HUES6 (cell line): ENCODE measurements around the gene PPP1R14C.
"Not testable (repeated sequence)": the region's sequence is repeated elsewhere in the genome, so short reads cannot be mapped to it uniquely, and the experiment has no call there.

ENCODE experiments used
- H3K27ac ChIP-seq: 2 replicates; pipeline ENCODE4 v1.7.0; 2013; ENCODE audit warnings: low read depth, mild to moderate bottlenecking, low read length, inconsistent platforms
- H3K27me3 ChIP-seq: 2 replicates; pipeline ENCODE4 v1.6.1; 2013; ENCODE audit warnings: low read length; ENCODE audit not compliant: control insufficient read depth, insufficient read depth
- H3K36me3 ChIP-seq: 2 replicates; pipeline ENCODE4 v1.6.1; 2013; ENCODE audit warnings: low read length; ENCODE audit not compliant: control insufficient read depth, insufficient read depth
- H3K4me1 ChIP-seq: 2 replicates; pipeline ENCODE4 v1.6.1; 2013; ENCODE audit warnings: low read length; ENCODE audit not compliant: control insufficient read depth, insufficient read depth
- H3K4me3 ChIP-seq: 2 replicates; pipeline ENCODE4 v1.5.1; 2013; ENCODE audit warnings: low read depth, low read length
- H3K9ac ChIP-seq: one replicate; pipeline ENCODE4 v1.6.1; 2013; ENCODE audit warnings: mild to moderate bottlenecking, low read length
- H3K9me3 ChIP-seq: 2 replicates; pipeline ENCODE4 v1.6.1; 2013; ENCODE audit warnings: low read depth, low read length; ENCODE audit not compliant: control insufficient read depth, insufficient read depth

The PPP1R14C gene

DNA sequence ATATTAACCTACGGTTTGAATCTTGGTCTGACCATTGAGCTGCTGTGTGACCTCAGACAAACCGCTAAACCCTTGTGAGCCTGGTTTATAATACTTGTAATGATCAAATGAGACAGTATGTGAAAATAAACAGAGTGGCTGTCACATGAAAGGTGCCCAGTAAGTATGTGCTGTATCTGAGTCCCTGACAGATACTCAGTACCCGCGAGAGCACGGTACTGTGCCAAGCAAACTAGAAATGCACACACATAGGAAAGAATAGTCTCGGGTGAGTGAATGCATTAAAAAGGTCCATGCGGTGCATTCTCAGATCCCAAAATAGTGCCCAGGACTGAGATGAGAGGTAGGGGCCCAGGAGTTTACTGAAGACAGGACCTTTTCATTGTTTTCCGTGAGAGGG, 93.3 kb downstream of the PPP1R14C start:
- no peaks in the 10 kb centered on the region for H3K4me1 ChIP-seq
- no peaks in the 10 kb centered on the region for H3K27me3 ChIP-seq

DNA sequence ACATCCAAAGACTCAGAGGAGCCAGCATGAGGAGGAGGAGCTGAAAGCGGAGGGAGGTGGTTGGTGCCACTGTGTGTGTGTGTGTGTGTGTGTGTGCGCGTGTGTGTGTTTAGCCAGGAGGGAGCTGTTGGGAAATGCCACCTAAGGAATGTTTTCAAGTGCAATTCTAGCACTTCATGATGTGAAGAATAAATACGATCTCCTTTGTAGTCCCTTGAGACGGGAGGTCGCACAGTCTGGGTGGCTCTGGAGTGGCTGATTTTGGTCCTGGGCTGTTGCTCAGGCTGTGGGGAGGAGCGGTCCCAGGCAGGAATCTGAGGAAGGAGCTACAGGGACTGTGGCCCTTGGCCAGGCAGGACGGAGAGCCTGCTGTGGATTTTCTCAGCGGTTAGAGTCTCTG, 93.7 kb downstream of the PPP1R14C start:
- Histone ChIP-seq H3K36me3 (no peaks in the 10 kb centered on the region), H3K9ac (no peak overlapping the region), H3K27ac (no peak overlapping the region), H3K27me3 (no peaks in the 10 kb centered on the region), H3K4me1 (no peaks in the 10 kb centered on the region), H3K9me3 (no peaks in the 10 kb centered on the region; the same call in 1 of the 2 replicates), H3K4me3 (no peak overlapping the region)

More for the DNA sequence above, 93.3 kb downstream of the PPP1R14C start:
- H3K36me3 ChIP-seq = no peaks in the 10 kb centered on the region
- H3K9ac ChIP-seq = no peak overlapping the region
- no peaks in the 10 kb centered on the region; the same call in 1 of the 2 replicates for H3K9me3 ChIP-seq
- H3K4me3 ChIP-seq = no peak overlapping the region
- no peak overlapping the region for H3K27ac ChIP-seq

- Histone ChIP-seq H3K9ac (no peak overlapping the region), H3K4me3 (no peak overlapping the region), H3K4me1 (no peaks in the 10 kb centered on the region), H3K27ac (no peak overlapping the region), H3K9me3 (no peaks in the 10 kb centered on the region; the same call in 1 of the 2 replicates), H3K36me3 (no peaks in the 10 kb centered on the region), H3K27me3 (no peaks in the 10 kb centered on the region)
Observed at GRCh38 chr6:150237626-150238025, 94.8 kb downstream of the PPP1R14C start.

GRCh38 chr6:150238336-150238741, 95.5 kb downstream of the PPP1R14C start:
- no peak overlapping the region for H3K4me3 ChIP-seq
- no peaks in the 10 kb centered on the region for H3K36me3 ChIP-seq
- H3K9ac ChIP-seq = no peak overlapping the region
- no peaks in the 10 kb centered on the region for H3K27me3 ChIP-seq
- no peak overlapping the region for H3K27ac ChIP-seq
- H3K4me1 ChIP-seq = no peaks in the 10 kb centered on the region
- no peaks in the 10 kb centered on the region; the same call in 1 of the 2 replicates for H3K9me3 ChIP-seq

- Histone ChIP-seq H3K27ac (no peak overlapping the region), H3K9ac (no peak overlapping the region), H3K4me1 (no peaks in the 10 kb centered on the region), H3K36me3 (no peaks in the 10 kb centered on the region), H3K9me3 (no peaks in the 10 kb centered on the region; the same call in 1 of the 2 replicates), H3K27me3 (no peaks in the 10 kb centered on the region), H3K4me3 (no peak overlapping the region)
Observed at GRCh38 chr6:150238846-150239407, 96.1 kb downstream of the PPP1R14C start.

- not testable (repeated sequence) for H3K9me3 ChIP-seq, H3K27me3 ChIP-seq, H3K4me1 ChIP-seq, H3K9ac ChIP-seq, H3K4me3 ChIP-seq, H3K36me3 ChIP-seq, H3K27ac ChIP-seq
Observed at GRCh38 chr6:150241756-150242155, 98.9 kb downstream of the PPP1R14C start.

- Histone ChIP-seq H3K27me3 (no peaks in the 10 kb centered on the region), H3K9me3 (peaks cover 18% of the 10 kb centered on the region), H3K4me3 (no peak overlapping the region), H3K4me1 (no peaks in the 10 kb centered on the region), H3K27ac (no peak overlapping the region), H3K9ac (no peak overlapping the region), H3K36me3 (no peaks in the 10 kb centered on the region)
Observed at GRCh38 chr6:150243620-150244314, 100.9 kb downstream of the PPP1R14C start.

DNA sequence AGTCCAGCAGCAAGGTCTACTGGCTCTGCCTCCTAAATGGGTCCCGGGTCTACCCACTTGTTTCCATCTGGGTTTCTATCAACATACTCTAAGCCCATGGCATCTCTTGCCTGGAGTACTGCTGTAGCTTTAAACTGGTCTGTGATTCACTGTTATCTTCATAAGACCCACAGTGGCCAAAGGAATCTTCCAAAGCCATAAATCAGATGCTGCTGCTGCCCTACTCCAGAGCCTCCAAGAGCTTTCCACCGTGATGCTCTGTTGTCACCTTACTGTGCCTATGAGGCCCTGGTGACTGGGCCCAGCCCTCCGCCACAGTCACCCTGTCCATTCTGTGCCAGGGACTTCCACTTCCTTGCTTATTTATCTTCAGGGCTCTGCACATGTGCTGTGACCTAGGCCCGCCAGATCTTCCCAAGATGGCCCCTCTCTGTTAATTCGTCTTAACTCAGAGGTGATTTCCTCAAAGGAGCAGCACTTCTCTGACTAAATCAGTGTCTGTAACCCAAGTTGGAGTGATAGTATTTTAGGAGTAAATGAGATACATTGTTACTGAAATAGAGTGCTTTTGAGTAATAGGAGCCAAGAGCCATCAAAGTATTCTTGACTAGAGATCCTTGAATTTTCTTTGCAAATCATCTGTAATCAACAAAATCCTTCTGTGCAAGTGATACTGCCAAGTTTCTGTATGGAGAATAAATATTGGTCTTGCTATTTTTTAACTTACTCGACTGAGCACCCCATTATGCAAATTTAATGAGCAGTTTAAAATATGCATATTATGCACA, 102.5 kb downstream of the PPP1R14C start:
- Histone ChIP-seq H3K9me3 (peaks cover 25% of the 10 kb centered on the region), H3K4me1 (no peaks in the 10 kb centered on the region), H3K9ac (no peak overlapping the region), H3K4me3 (no peak overlapping the region), H3K36me3 (no peaks in the 10 kb centered on the region), H3K27me3 (no peaks in the 10 kb centered on the region), H3K27ac (no peak overlapping the region)

GRCh38 chr6:150247803-150248202, 105.0 kb downstream of the PPP1R14C start:
- Histone ChIP-seq H3K27me3 (no peaks in the 10 kb centered on the region), H3K4me1 (peaks cover 8% of the 10 kb centered on the region), H3K36me3 (no peaks in the 10 kb centered on the region), H3K9ac (no peak overlapping the region), H3K9me3 (peaks cover 26% of the 10 kb centered on the region), H3K27ac (no peak overlapping the region), H3K4me3 (no peak overlapping the region)

- peaks cover 8% of the 10 kb centered on the region for H3K4me1 ChIP-seq
- no peak overlapping the region for H3K4me3 ChIP-seq
- no peaks in the 10 kb centered on the region for H3K36me3 ChIP-seq
Observed at GRCh38 chr6:150248300-150248699, 105.5 kb downstream of the PPP1R14C start.

DNA sequence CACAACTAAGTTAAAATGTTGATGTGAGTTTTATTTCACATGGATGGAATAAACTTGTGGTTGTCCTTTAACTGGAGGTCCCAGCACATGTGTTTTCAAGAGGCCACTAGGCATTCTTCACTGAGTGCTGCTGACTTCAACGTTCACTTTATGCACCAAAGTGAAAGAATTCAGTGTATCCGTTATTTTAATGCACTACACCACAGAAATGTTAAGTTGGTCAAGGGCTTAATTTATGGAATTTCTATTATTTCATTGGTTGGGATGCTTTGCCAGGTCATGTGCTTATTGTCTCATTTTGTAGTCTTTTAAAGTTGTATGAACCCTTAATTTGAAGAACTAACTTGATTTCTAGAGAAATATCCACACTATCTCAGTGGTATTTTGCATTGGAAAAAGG, 106.4 kb downstream of the PPP1R14C start:
- Histone ChIP-seq H3K9me3 (peaks cover 26% of the 10 kb centered on the region), H3K4me1 (peaks cover 8% of the 10 kb centered on the region), H3K4me3 (no peak overlapping the region), H3K27ac (no peak overlapping the region), H3K9ac (no peak overlapping the region), H3K27me3 (no peaks in the 10 kb centered on the region), H3K36me3 (no peaks in the 10 kb centered on the region)

More at GRCh38 chr6:150248300-150248699, 105.5 kb downstream of the PPP1R14C start:
- Histone ChIP-seq H3K27ac (no peak overlapping the region), H3K27me3 (no peaks in the 10 kb centered on the region), H3K9ac (no peak overlapping the region), H3K9me3 (peaks cover 26% of the 10 kb centered on the region)
